HG03060 (cell line): ENCODE data around the gene TRIM5.
"Not testable (repeated sequence)": the region's sequence is repeated elsewhere in the genome, so short reads cannot be mapped to it uniquely, and the experiment has no call there.

Experiments
- ATAC-seq: cut with Tn5 transposase; IDR thresholded peaks from one replicate; pipeline ENCODE4 v1.9.1; 2021; ENCODE audit warnings: low read depth, moderate number of reproducible peaks; ENCODE audit not compliant: unreplicated experiment

Gene TRIM5, protein sequence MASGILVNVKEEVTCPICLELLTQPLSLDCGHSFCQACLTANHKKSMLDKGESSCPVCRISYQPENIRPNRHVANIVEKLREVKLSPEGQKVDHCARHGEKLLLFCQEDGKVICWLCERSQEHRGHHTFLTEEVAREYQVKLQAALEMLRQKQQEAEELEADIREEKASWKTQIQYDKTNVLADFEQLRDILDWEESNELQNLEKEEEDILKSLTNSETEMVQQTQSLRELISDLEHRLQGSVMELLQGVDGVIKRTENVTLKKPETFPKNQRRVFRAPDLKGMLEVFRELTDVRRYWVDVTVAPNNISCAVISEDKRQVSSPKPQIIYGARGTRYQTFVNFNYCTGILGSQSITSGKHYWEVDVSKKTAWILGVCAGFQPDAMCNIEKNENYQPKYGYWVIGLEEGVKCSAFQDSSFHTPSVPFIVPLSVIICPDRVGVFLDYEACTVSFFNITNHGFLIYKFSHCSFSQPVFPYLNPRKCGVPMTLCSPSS

DNA sequence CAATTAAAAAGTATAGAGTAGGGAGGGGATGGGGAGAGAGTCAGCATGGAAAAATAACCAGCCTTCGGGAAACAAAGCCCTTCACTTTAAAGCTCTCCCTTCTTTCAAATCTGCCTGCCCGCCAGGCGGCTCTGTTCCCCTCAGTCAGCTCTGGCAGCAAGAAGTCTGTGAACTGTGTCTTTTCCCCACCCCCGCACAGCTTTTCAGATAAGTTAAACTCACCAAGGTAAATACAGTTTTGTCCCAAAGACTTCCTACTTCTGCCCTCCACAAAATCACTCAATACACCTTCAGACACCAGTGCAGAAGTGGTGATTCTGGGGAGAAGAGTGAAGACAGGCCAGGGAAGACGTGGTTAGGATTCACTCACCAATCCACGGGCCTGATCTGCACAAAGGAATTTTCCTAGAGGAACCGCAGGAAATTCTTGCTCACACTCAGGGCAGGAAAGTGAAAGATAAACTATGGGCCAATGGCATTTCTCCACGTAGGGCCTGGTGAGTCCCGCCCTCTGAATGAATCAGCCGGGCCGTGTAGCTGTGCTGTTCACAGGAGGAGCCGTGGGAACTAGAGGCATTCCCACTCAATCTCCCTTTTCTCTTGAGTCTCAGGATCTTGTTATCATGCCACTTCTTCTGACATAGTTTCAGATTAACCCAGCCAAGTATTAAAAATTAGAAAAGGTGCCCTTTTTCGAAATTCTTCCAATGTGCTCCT lies at the start of gene TRIM5:
TRIM5 (minus strand) TSS at position 429 of the 717 bp plus-strand sequence. CDS start 4,897 bp downstream, outside the sequence.
- ATAC-seq, result peak; percentile 32

DNA sequence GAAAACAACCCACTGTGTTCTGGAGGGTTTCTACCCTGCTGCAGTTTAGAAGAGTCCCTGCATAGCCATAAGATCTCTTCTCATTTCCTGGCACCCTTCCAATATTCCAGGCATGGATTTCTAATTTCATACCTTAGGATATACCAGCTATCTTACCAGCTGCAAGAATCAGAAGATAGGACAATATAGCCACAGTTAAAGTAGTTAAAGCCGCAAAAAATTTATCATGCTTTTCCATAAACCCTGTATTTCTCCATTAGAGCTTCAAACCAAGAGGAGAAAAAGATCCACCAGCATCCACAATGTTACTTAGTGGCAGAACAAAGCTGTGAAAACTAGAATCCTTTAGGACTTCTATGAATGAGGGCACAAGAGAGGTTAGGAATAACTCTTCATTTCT lies 42.8 kb upstream of the TRIM5 start:
- ATAC-seq, result no peak

DNA sequence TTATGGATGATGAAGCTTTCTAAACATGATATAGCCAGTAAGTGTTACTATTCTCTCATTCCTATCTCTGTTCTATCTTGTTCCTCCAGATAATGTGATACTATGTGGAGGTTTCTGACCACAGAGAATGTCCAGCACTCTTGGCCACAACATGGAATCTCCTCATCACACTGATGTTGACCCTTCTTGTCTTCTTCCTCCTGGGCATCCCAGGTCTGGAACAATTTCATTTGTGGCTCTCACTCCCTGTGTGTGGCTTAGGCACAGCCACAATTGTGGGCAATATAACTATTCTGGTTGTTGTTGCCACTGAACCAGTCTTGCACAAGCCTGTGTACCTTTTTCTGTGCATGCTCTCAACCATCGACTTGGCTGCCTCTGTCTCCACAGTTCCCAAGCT lies 41.5 kb upstream of the TRIM5 start:
- no peak for ATAC-seq

DNA sequence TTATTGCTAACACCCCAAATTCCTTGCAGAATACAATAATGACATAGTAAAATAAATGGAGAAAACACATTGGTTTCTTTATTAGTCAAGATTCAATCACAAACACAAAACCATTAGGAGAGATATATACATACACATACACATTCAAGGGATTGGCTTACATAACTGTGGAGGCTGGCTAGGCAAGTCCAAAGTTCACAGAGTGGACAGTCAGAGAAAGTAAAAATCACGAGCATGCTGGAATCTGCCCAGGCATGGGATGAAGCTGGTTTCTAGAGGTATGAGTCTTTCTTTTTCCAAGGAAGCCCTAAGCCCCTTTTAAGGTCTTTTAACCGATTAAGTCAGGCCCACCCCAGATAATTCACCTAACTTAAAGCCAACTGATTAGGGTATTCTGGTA lies 37.7 kb upstream of the TRIM5 start:
- no peak for ATAC-seq

DNA sequence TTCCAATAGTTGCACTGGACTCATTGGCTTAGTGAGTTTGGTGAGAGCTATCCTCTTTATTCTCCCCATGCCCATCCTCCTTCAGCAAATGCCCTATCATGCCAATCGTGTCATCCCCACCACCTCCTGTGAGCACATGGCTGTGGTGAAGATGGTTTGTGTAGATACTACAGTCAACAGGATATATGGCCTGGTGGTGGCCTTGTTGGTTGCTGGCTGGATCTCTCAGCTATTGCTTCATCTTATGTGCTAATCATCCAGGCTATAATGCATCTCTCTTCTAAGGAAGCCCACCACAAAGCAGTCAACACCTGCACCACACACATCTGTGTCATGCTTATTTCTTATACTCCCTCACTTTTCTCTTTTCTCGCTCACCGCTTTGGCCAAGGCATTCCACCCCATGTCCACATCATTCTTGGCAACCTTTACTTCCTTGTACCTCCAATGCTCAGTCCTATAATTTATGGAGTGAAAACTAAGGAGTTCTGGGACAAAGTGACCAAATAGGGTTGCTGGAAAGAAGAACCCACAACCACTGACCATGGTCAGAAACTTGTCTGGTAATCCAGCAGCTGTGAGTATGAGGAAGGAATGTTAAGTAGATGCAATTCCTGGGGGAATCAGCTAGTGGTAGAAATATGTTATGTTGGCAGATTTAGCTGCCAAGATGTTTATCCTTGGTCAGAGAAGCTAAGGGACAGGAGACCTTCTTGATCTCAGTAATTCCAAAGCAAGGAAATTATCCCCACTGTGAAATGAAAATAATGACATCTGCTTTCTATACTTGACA lies 35.0 kb upstream of the TRIM5 start:
- no peak for ATAC-seq

DNA sequence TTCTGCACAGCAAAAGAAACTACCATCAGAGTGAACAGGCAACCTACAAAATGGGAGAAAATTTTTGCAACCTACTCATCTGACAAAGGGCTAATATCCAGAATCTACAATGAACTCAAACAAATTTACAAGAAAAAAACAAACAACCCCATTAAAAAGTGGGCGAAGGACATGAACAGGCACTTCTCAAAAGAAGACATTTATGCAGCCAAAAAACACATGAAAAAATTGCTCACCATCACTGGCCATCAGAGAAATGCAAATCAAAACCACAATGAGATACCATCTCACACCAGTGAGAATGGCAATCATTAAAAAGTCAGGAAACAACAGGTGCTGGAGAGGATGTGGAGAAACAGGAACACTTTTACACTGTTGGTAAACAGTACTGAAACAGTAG lies 31.6 kb upstream of the TRIM5 start:
- not testable (repeated sequence) for ATAC-seq

DNA sequence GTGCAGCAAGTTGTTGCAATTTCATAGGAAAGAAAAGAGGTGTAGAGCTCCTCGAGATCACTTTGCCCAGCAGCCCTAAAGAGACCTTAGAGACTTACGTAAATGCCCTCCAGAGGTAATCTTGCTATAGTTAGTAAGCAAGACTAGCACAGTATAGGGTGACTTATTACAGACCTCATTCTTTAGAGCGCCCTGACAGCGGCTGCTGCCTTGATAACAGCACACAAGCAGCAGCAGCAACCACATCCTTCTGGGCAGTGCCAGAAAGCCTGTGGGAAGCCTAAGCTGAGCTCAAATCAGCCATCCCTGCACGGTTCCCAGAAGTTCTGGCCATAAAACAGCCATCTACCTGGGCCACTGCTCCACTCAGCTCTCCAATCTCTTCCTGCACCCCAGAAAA lies 28.8 kb upstream of the TRIM5 start:
- no peak for ATAC-seq

DNA sequence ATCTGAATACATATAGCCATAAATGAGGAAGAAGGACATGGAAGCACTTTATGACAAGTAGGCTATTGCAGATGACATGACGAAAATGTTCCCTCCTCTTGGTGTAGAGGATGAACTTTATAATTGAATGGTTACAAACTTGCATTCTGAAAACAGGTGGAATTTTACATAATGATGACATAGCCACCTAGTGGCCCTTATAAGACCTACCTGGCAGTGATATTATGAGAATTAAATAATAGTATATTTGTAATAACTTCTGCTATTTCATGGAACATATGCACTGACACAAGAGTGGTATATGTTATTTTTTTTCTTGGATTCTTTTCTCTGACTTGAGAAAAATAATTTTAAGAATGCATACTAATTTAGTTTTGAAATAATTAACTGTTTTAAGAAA lies 27.6 kb upstream of the TRIM5 start:
- no peak for ATAC-seq

DNA sequence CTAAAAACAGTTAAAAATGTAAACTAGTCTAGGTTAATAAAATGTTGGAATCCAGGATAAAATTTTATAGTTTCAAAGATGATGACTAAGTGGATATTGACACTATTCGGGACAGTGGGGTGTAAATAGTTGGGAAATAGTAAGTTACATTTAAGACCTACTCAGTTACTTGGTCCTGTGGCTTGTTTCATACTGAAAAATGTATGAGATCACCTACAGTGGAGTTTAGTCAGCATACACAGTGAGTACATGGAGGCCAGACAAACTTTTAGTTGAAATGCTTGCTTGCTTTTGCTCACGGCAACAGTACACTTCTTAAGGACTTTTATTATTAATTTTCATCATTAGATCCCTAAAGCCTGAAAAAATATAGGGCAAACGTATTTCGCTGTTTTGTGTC lies 20.8 kb upstream of the TRIM5 start:
- no peak for ATAC-seq

DNA sequence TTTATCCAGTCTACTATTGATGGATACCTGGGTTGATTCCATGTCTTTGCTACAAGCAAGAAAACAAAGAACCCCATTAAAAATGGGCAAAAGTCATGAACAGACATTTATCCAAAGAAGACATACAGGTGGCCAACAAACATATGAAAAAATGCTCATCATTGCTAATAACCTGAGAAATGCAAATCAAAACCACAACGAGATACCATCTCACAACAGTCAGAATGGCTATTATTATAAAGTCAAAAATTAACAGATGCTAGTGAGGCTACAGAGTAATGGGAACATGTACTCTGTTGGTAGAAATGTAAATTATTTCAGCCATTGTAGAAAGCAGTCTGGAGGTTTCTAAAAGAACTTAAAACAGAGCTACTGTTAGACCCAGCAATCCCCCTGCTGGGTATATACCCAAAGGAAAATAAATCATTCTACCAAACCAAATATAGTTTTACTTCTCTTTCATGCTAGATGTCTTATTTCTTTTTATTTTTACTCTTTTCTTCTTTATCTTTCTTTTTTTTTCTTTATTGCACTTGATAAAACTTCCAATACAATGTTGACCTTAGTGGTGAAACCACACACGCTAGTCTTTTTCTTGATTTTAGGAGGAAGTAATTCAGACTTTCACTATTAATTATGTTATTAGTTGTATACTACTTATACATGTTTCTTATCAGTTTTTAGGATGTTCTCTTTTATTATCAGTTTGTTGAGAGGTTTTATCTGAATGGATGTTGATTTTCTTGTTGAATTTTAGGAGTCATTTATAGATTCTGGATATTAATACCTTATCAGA lies 19.1 kb upstream of the TRIM5 start:
- ATAC-seq, result peak; percentile 70

DNA sequence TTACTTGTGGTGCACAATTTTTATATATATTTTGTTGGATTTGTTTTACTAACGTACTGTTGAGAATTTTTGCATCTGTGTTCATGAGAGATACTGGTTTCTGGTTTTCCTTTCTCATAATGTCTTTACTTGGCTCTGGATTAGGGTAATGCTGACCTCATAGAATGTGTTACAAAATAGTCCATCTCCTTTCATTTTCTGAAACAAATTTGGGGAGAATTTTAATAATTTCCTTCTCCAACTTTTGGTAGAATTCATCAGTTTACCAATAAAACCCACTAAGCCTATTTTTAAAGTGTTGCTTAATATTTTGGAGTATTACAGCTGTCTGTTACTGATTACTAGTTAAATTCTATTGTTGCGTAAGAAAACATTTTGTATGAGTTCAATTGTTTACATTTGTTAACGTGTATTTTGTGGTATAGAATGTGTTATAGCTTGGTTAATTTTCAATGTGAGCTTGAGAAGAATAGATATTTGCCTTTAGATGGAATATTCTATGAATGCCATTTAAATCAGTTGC lies 16.2 kb upstream of the TRIM5 start:
- ATAC-seq, result no peak

DNA sequence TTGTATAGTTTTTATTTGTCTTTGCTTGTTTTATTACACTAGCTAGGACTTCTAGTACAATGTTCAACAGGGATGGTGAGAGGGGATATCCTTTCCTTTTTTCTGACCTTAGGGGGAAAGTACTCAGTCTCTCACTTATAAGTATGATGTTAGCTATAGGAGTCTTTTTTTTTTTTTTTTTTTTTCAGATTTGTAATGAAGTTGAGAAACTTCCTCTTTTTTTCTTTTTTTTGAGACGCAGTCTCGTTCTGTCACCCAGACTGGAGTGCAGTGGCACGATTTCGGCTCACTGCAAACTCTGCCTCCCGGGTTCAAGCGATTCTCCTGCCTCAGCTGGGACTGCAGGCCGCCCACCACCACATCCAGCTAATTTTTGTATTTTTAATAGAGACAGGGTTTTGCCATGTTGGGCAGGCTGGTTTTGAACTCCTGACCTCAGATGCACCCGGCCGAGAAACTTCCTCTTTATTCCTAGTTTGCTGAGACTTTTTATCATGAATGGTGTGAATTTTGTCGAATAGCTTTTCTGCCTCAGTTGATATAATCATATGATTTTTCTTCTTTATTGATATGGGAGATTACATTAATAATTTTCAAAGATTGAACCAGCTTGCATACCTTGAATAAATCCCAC lies 15.7 kb upstream of the TRIM5 start:
- no peak for ATAC-seq

DNA sequence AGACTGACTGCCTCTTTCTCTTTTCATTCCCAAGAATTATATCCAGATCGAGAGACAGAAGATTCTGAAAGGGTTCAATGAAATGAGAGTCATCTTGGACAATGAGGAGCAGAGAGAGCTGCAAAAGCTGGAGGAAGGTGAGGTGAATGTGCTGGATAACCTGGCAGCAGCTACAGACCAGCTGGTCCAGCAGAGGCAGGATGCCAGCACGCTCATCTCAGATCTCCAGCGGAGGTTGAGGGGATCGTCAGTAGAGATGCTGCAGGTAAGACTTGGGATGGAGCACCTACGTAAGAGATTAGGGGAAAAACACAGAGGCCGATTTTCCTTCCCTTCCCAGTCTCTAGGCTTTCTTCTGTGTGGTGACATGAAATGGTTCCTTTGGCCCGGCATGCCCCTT lies 13.4 kb upstream of the TRIM5 start:
- no peak for ATAC-seq

DNA sequence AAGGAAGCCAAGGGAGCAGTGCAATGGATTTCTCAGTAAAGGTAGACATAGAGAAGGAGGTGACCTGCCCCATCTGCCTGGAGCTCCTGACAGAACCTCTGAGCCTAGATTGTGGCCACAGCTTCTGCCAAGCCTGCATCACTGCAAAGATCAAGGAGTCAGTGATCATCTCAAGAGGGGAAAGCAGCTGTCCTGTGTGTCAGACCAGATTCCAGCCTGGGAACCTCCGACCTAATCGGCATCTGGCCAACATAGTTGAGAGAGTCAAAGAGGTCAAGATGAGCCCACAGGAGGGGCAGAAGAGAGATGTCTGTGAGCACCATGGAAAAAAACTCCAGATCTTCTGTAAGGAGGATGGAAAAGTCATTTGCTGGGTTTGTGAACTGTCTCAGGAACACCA lies 11.3 kb upstream of the TRIM5 start:
- ATAC-seq, result no peak

DNA sequence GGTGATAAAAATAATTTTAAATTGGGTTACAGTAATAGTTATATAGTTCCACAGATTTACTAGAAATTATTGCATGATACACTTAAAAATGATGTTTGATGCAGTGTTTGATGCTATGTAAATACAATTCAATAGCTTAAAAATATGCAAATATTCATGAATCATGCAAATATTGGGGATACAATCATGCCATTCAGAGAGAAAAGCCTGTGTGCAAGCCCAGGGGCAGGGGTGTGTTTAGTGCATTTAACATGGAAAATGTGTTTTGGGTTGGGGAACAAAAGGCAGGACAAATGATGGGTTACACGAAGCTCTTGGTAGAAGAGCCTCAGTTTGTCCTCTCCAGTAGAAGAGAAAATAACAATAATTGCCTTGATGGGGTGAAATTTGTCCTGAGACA lies 10.7 kb upstream of the TRIM5 start:
- no peak for ATAC-seq

DNA sequence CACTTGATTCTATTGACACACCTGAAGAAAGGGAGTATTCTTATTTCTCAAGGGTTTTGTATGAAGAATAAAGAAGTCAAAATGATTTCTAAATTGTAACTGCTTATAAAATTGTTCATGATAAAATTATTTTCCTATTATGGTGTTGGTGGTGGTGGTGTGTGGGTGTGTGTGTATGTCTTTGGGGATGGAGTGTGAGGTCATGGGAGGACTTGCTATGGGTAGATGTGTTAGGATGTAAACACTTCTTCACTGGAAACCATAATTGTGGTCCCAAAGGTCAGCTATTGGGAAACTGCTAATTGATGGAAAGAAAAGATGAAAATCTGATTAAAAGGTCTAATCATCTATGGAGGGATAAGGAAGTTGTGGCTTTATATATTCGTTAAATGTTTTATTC lies 9.8 kb upstream of the TRIM5 start:
- ATAC-seq, result no peak

DNA sequence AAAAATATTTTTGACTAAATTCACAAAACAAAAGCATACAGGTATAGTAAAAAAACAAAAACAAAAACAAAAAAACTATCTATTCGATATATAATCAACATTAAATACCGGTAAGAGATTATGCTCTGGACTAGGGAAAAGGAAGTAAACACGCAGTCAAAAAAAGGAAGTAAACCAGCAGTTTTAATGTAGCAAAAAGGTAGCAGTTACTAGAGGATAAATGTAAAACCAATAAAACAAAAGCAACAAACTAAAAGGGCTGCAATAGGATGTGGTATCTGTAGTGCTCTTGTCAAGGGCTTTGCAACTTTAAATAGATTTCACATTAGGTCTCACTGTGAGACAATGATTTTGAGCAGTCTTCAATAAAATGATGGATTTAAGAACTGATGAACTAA lies 7.1 kb upstream of the TRIM5 start:
- no peak for ATAC-seq

DNA sequence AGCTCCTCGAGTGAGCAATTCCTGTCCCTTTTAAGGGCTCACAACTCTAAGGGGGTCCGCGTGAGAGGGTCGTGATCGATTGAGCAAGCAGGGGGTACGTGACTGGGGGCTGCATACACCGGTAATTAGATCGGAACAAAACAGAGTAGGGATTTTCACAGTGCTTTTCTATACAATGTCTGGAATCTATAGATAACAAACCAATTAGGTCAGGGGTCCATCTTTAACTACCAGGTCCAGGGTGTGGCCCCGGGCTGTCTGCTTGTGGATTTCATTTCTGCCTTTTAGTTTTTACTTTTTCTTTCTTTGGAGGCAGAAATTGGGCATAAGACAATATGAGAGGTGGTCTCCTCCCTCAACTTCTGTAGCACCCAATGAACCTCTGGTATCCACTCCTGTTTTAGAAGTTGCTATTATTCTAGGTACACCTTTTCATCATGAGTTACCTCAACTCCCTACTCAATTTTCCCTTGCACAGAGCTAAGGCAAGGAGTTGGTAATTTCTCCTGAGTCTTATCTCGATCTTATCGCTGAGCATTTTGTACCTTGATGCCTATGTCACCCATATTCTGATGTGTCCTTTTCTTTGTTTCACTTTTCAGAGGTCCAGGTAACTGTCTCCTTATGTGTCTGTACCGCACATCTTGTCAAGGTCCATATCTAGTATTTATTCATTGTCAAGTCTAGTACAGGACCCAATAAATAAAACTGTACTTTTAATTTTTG lies 6.5 kb upstream of the TRIM5 start:
- not testable (repeated sequence) for ATAC-seq

DNA sequence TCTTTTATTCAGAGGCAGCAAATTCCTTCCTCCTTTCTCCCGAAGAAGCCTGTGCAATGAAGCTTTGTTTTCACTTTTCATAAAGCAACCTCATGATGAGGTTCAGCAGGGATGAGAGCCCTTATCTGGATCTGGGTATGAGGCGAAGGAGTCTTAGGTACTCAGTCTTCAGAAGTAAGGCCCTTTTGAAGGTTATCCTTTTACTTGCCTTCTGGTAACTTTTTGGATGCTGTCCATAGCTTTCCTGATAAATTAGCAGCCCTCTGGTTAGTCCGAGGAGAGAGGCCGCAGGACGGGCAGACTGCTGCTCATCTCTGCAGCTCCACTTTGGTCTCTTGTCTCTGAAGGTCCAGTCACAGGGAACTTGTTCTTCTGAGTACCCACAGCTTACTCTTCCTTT lies 5.9 kb upstream of the TRIM5 start:
- ATAC-seq, result no peak
